Limb (tissue), 2 donors: ENCODE data around the gene BRIX1.
"Not testable (repeated sequence)": the region's sequence is repeated elsewhere in the genome, so short reads cannot be mapped to it uniquely, and the experiment has no call there.

Source experiments
- DNase-seq, 2 donors: peaks; one replicate each; pipeline ENCODE4 v3.0.0-alpha.2; 2016; ENCODE audit errors: extremely low spot score in 2 of 2

Gene BRIX1

GRCh38 chr5:34959323-34959722 lies 43.8 kb downstream of the BRIX1 start:
- DNase-seq, result no peak

- no peak for DNase-seq
These were observed 52.0 kb downstream of the BRIX1 start for GRCh38 chr5:34967540-34967939.

- DNase-seq, result no peak
These were observed 52.7 kb downstream of the BRIX1 start for GRCh38 chr5:34968258-34968657.

- no peak for DNase-seq
These were observed 55.0 kb downstream of the BRIX1 start for GRCh38 chr5:34970552-34970951.

GRCh38 chr5:34971655-34972054 lies 56.1 kb downstream of the BRIX1 start:
- DNase-seq, result not testable (repeated sequence)
